Esophagus muscularis mucosa (tissue), 4 donors: Measurements from ENCODE around the gene MIPOL1. TPM values are rescaled to one million over a fixed set of nuclear protein-coding genes. Genes with fewer than 3 reads are reported as not detected.

ENCODE experiments used
- DNase-seq: peaks from one replicate; pipeline ENCODE4 v3.0.0-alpha.2; 2017; ENCODE audit errors: extremely low spot score
- H3K27ac ChIP-seq, 4 donors: fragments of 200-600 bp; sonication (generic); replicated peaks in 1 of 4; 1 replicate in 3 of 4; 2 replicates in 1 of 4; pipeline ENCODE4 v1.5.1; 2016 to 2019; ENCODE audit warnings: mild to moderate bottlenecking in 1 of 4
- H3K27me3 ChIP-seq, 4 donors: fragments of 200-600 bp; sonication (generic); one replicate each; pipeline versions ENCODE4 v1.5.1 to v1.6.0; 2016 to 2019
- H3K36me3 ChIP-seq, 4 donors: fragments of 200-600 bp; sonication (generic); one replicate each; pipeline ENCODE4 v1.5.1; 2016 to 2019
- H3K4me1 ChIP-seq, 4 donors: fragments of 200-600 bp; sonication (generic); one replicate each; pipeline ENCODE4 v1.5.1; 2016 to 2019
- H3K4me3 ChIP-seq, 4 donors: fragments of 200-600 bp; sonication (generic); 1 replicate in 2 of 4; 2 replicates in 2 of 4; pipeline ENCODE4 v1.5.1; 2016 to 2019; ENCODE audit warnings: mild to moderate bottlenecking in 4 of 4, moderate library complexity in 1 of 4
- H3K9me3 ChIP-seq, 4 donors: fragments of 200-600 bp; sonication (generic); 1 replicate in 3 of 4; 2 replicates in 1 of 4; pipeline ENCODE4 v1.5.1; 2016 to 2019
- EP300 ChIP-seq: sonication (generic); formaldehyde crosslinking; IDR thresholded peaks from one replicate; pipeline ENCODE4 v1.6.1; 2017; ENCODE audit warnings: antibody characterized with exemption
- POLR2A ChIP-seq: fragments of 450-650 bp; IDR thresholded peaks from one replicate; pipeline ENCODE4 v1.6.1; 2017; ENCODE audit warnings: antibody characterized with exemption, moderate library complexity, mild to moderate bottlenecking, low read depth
- POLR2AphosphoS5 ChIP-seq, 2 donors: sonication (generic); formaldehyde crosslinking; IDR thresholded peaks; one replicate each; pipeline ENCODE4 v1.6.1; 2017; ENCODE audit warnings: antibody characterized with exemption in 2 of 2
- WGBS: methylation state at CpG from one replicate; pipeline ENCODE4 v1.1.5; 2018; 5-methylcytosine and 5-hydroxymethylcytosine counted together
- intact Hi-C: fragments of 100-400 bp; cut with DNase I; formaldehyde crosslinking; loops from one replicate; pipeline ENCODE4 v1.15.1; 2023
- total RNA-seq, 4 donors: library from RNA; depleted of rRNA; stranded (reverse); fragments of >200 nt; gene quantifications; one replicate each; pipeline versions ENCODE4 v1.1.0 to v1.2.1, GENCODE V29; 2016
- TF ChIP-seq, protein P1 (sequence below), 3 experiments: fragments of 200-600 bp in 2 of 3; fragments of 450-650 bp in 1 of 3; sonication (generic) in 2 of 3; IDR thresholded peaks; one replicate each; pipeline ENCODE4 v1.5.1; 2017 to 2019; ENCODE audit warnings: antibody characterized with exemption in 3 of 3, mild to moderate bottlenecking in 2 of 3, moderate library complexity in 1 of 3

MIPOL1 gene
- total RNA-seq, 4 donors from 2014 or later: 6.5 to 21.2 (median 10.4) TPM

DNA sequence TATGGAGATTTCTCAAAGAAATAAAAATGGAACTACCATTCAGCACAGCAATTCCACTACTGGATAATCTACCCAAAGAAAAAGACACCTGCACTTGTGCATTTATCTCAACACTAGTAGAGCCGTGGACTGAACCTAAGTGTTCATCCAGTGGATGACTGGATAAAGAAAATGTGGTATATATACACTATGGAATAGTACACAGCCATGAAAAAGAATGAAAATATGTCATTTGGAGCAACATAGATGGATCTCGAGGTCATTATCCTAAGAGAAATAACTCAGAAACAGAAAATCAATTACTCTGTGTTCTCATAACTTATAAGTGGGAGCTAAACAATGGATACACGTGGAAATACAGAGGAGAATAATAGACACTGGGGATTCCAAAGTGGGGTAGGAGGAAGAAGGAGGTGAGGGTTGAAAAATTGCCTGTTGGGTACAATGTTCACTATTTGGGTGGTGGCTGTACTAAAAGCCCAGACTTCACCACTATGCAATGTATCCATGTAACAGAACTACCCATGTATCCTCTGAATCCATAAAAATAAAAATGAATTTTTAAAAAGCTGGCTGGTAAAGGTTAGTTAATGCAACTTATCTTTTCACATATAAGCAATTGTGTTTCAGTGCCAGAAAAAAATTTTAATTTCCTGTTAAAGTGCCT, 266.6 kb downstream of the MIPOL1 start:
- H3K4me1 ChIP-seq: no peaks in the 10 kb centered on the region
- no peaks in the 10 kb centered on the region for H3K27me3 ChIP-seq
- H3K36me3 ChIP-seq: no peaks in the 10 kb centered on the region
- WGBS: 92% methylated on average over 3 of the region's 3 CpGs
- no peak overlapping the region for H3K27ac ChIP-seq
- H3K9me3 ChIP-seq: peaks cover 0 to 14% (median 5%) of the 10 kb centered on the region in 4 donors
- no peak for TF ChIP-seq POLR2A
- TF ChIP-seq, protein P1, sequence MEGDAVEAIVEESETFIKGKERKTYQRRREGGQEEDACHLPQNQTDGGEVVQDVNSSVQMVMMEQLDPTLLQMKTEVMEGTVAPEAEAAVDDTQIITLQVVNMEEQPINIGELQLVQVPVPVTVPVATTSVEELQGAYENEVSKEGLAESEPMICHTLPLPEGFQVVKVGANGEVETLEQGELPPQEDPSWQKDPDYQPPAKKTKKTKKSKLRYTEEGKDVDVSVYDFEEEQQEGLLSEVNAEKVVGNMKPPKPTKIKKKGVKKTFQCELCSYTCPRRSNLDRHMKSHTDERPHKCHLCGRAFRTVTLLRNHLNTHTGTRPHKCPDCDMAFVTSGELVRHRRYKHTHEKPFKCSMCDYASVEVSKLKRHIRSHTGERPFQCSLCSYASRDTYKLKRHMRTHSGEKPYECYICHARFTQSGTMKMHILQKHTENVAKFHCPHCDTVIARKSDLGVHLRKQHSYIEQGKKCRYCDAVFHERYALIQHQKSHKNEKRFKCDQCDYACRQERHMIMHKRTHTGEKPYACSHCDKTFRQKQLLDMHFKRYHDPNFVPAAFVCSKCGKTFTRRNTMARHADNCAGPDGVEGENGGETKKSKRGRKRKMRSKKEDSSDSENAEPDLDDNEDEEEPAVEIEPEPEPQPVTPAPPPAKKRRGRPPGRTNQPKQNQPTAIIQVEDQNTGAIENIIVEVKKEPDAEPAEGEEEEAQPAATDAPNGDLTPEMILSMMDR (IDR thresholded peaks at IDR 0.05): no peak
- DNase-seq: no peak
- H3K4me3 ChIP-seq: no peak overlapping the region
- intact Hi-C loops: no loop called here

DNA sequence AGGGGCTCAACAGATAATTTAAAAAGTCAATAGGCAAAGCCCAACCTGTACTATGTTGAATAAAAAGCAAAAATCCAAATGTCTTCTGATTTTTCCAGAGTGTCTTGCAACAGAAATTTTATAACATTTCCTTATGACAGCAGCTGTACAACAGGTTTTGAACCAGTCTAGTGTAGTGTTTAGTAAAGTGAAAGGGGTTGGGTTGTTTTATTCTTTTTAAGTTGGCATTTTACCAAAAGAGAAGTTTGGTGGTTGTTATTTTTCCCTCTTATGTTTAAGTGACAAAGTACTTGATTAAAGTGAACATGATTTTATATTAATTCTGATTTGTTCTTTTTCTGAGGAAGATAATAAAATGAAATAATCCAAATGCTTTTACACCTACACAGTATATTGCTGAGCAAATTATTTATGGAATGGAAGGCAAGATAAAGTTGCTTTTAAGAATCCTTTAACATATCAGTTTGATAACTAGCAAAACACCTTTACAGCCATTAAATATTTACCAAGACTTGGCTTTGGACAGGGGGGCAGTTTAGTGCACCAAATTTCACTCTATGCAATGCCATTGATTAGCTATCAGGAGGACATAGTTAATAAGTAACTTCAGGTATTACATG, 268.4 kb downstream of the MIPOL1 start:
- intact Hi-C loops: no loop called here
- peaks cover 0 to 11% (median 0%) of the 10 kb centered on the region in 4 donors for H3K9me3 ChIP-seq
- H3K27me3 ChIP-seq: no peaks in the 10 kb centered on the region
- H3K36me3 ChIP-seq: no peaks in the 10 kb centered on the region
- no peak overlapping the region for H3K4me3 ChIP-seq
- TF ChIP-seq POLR2AphosphoS5 (IDR thresholded peaks at IDR 0.05) (no peak), EP300 (no peak), POLR2A (no peak)
- TF ChIP-seq, protein P1 (IDR thresholded peaks at IDR 0.05): no peak
- no peaks in the 10 kb centered on the region for H3K4me1 ChIP-seq
- no peak for DNase-seq
- H3K27ac ChIP-seq: no peak overlapping the region

DNA sequence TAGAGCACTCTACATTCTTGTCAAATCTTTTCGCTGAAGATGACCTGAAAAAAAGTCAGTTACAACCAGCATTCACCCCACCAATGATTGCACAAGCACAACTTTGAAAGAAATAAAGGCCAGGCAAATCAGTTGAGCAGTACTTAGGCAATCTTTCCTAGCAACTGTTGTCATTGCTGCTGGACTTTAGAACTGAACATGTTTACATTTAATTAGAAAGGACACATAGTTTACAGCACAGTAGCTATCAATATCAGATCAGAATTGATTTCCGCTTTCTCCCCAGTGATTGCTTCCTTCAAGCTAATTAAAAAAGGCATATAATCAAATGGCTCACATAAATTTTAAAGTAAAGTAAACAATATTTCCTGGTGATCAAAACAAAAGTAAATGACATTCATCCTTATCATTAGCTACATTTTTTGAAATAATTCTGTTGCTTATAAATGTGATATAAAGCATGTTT, 268.9 kb downstream of the MIPOL1 start:
- Histone ChIP-seq H3K9me3 (peaks cover 0 to 8% (median 0%) of the 10 kb centered on the region in 4 donors), H3K36me3 (no peaks in the 10 kb centered on the region), H3K4me1 (no peaks in the 10 kb centered on the region), H3K4me3 (no peak overlapping the region), H3K27ac (no peak overlapping the region), H3K27me3 (no peaks in the 10 kb centered on the region)
- WGBS: 85% methylated on average over 2 of the region's 2 CpGs
- DNase-seq: no peak
- intact Hi-C loops: no loop called here
- TF ChIP-seq POLR2A: no peak
- no peak for TF ChIP-seq EP300
- TF ChIP-seq POLR2AphosphoS5 (IDR thresholded peaks at IDR 0.05): no peak
- TF ChIP-seq, protein P1 (IDR thresholded peaks at IDR 0.05): no peak

DNA sequence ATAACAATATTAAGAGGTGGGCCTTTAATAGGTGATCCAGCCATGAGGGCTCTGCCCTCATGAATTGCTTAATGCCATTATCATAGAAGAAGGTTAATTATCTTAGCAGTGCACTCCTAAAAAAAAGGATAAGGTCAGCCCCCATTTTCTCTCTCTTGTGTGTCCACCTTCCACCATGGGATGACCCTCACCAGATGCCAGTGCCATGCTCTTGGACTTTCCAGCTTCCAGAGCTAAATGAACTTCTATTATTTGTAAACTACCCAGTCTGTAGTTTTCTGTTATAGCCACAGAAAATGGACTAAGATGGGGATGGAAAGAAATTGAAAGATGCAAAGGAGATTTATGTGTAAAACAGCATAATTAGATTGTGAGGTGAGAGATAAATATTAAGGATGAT, 271.9 kb downstream of the MIPOL1 start:
- H3K27ac ChIP-seq: no peak overlapping the region
- no peaks in the 10 kb centered on the region for H3K4me1 ChIP-seq
- no peaks in the 10 kb centered on the region for H3K27me3 ChIP-seq
- intact Hi-C loops: no loop called here
- H3K9me3 ChIP-seq: no peaks in the 10 kb centered on the region
- H3K36me3 ChIP-seq: no peaks in the 10 kb centered on the region
- TF ChIP-seq POLR2A (no peak), POLR2AphosphoS5 (IDR thresholded peaks at IDR 0.05) (no peak), EP300 (no peak)
- TF ChIP-seq, protein P1 (IDR thresholded peaks at IDR 0.05): no peak
- no peak for DNase-seq
- H3K4me3 ChIP-seq: no peak overlapping the region
